Measurements from ENCODE around the gene GPBP1.

GRCh38 chr5:57267805-57268204 lies 93.9 kb downstream of the GPBP1 start:
- TF ChIP-seq EZH2phosphoT487 (IDR thresholded peaks at IDR 0.05; ENCODE audit: low read length) = no peak
- no peak for TF ChIP-seq CTCF (IDR thresholded peaks at IDR 0.05; ENCODE audit: low read length)
- TF ChIP-seq EZH2 (optimal IDR thresholded peaks at IDR 0.05; ENCODE audit: low read depth, low read length) = no peak
